Limb (tissue), 2 donors: ENCODE measurements around the gene CEP170B.
A peak's percentile ranks its signal among the peaks of the same experiment; 100 is the strongest.

ENCODE experiments used
- DNase-seq, 2 donors: peaks; one replicate each; pipeline ENCODE4 v3.0.0-alpha.2; 2016; ENCODE audit errors: extremely low spot score in 2 of 2

The CEP170B gene

GRCh38 chr14:104929268-104930230 lies 64.5 kb downstream of the CEP170B start:
- no peak for DNase-seq

GRCh38 chr14:104930526-104931303 lies 65.6 kb downstream of the CEP170B start:
- DNase-seq: no peak

GRCh38 chr14:104931304-104931770 lies 66.3 kb downstream of the CEP170B start:
- no peak for DNase-seq

- peak in 1 of 2 donors; percentile 35 for DNase-seq
These were observed 67.0 kb downstream of the CEP170B start for GRCh38 chr14:104931771-104932675.

- peak; percentile 81 to 93 for DNase-seq
These were observed 67.9 kb downstream of the CEP170B start for GRCh38 chr14:104932676-104933631.

GRCh38 chr14:104933746-104934733 lies 69.0 kb downstream of the CEP170B start:
- DNase-seq: peak in 1 of 2 donors; percentile 55

- peak in 1 of 2 donors; percentile 28 for DNase-seq
These were observed 70.1 kb downstream of the CEP170B start for GRCh38 chr14:104935026-104935650.

- DNase-seq: peak in 1 of 2 donors; percentile 14
These were observed 70.9 kb downstream of the CEP170B start for GRCh38 chr14:104935955-104936354.

- DNase-seq: peak in 1 of 2 donors; percentile 21
These were observed 71.5 kb downstream of the CEP170B start for GRCh38 chr14:104936361-104937155.

- DNase-seq: peak in 1 of 2 donors; percentile 9
These were observed 72.1 kb downstream of the CEP170B start for GRCh38 chr14:104937161-104937560.

- peak in 1 of 2 donors; percentile 4 for DNase-seq
These were observed 72.8 kb downstream of the CEP170B start for GRCh38 chr14:104937694-104938365.

- peak in 1 of 2 donors; percentile 4 for DNase-seq
These were observed 73.4 kb downstream of the CEP170B start for GRCh38 chr14:104938436-104938835.

- DNase-seq: peak in 1 of 2 donors; percentile 6
These were observed 73.9 kb downstream of the CEP170B start for GRCh38 chr14:104938960-104939359.

GRCh38 chr14:104939666-104940410 lies 74.8 kb downstream of the CEP170B start:
- DNase-seq: peak in 1 of 2 donors; percentile 23

GRCh38 chr14:104940526-104941150 lies 75.6 kb downstream of the CEP170B start:
- DNase-seq: no peak
